ENCODE measurements around the gene MTMR10. TPM values are rescaled to one million over a fixed set of nuclear protein-coding genes. Genes with fewer than 3 reads are reported as not detected.
A peak's percentile ranks its signal among the peaks of the same experiment; 100 is the strongest.

MTMR10 gene
- total and polyA plus RNA-seq, 2 experiments from 2014 or later = 7.2 to 8.1 TPM

- H3K9me3 ChIP-seq (ENCODE audit: low read depth) = no peaks in the 10 kb centered on the region
- TF ChIP-seq EZH2phosphoT487 (IDR thresholded peaks at IDR 0.05; ENCODE audit: insufficient read depth, low read depth) (no peak), EZH2 (IDR thresholded peaks at IDR 0.05; ENCODE audit: insufficient read depth, poor library complexity, severe bottlenecking) (no peak)
- 32 to 39% methylated on average over 3 of the region's 3 CpGs for WGBS, 2 experiments (ENCODE audit: low coverage in 1 of 2, low lambda C conversion rate in 2 of 2, missing lambda C conversion rate in 2 of 2)
- H3K4me2 ChIP-seq (ENCODE audit: unreplicated experiment) = peak overlapping the region; percentile 25
- H3K27me3 ChIP-seq (replicated peaks; ENCODE audit: insufficient read depth) = no peaks in the 10 kb centered on the region
- H3F3A ChIP-seq (ENCODE audit: insufficient read depth) = peaks cover 20% of the 10 kb centered on the region
- H3K9me2 ChIP-seq (ENCODE audit: insufficient read depth) = no peaks in the 10 kb centered on the region
- H3K79me2 ChIP-seq (ENCODE audit: insufficient read depth) = no peaks in the 10 kb centered on the region
- in situ Hi-C loops (cut with MboI) = no loop called here
- peak overlapping the region; percentile 9; the same call in 1 of the 2 replicates for H2AFZ ChIP-seq
- no peak overlapping the region for H3K9ac ChIP-seq
- peak; percentile 58 for DNase-seq
- H3K4me1 ChIP-seq (ENCODE audit: insufficient read depth) = peaks cover 24% of the 10 kb centered on the region
- H3K36me3 ChIP-seq (ENCODE audit: low read depth) = no peaks in the 10 kb centered on the region
- H3K27ac ChIP-seq = peak overlapping the region; percentile 11
- H3K4me3 ChIP-seq = no peak overlapping the region
- no peaks in the 10 kb centered on the region for H4K20me1 ChIP-seq (ENCODE audit: insufficient read depth)
Observed at GRCh38 chr15:31024979-31025378, 33.6 kb upstream of the MTMR10 start.

DNA sequence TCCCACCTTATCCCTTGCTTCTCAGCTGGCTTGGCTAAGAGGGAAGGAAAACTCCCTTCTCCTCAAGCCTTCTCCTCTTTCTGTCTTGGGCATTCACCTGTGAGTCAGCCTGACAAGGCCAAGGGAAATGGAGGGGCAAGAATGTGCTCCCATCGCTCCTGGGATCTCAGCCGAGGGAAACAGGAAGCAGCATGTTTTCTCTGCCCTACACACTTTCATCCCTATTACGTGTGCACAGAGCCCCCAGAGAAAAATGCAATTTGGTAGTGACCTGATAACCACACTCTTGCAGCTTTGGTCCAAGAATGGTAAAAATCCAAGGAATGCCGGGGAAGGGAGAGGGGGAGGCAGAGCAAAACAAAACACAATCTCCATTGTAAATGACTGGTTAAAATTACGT, 32.9 kb upstream of the MTMR10 start:
- WGBS, 2 experiments (ENCODE audit: low coverage in 1 of 2, low lambda C conversion rate in 2 of 2, missing lambda C conversion rate in 2 of 2) = 13 to 20% methylated on average over 5 of the region's 5 CpGs

GRCh38 chr15:31023841-31024240, 32.4 kb upstream of the MTMR10 start:
- DNase-seq = no peak
- H3K9me2 ChIP-seq (ENCODE audit: insufficient read depth) = no peaks in the 10 kb centered on the region
- no peak overlapping the region for H3K9ac ChIP-seq
- H3K4me1 ChIP-seq (ENCODE audit: insufficient read depth) = peaks cover 24% of the 10 kb centered on the region
- H3K36me3 ChIP-seq (ENCODE audit: low read depth) = no peaks in the 10 kb centered on the region
- H3K4me2 ChIP-seq (ENCODE audit: unreplicated experiment) = peak overlapping the region; percentile 25
- peaks cover 20% of the 10 kb centered on the region for H3F3A ChIP-seq (ENCODE audit: insufficient read depth)
- no peaks in the 10 kb centered on the region for H3K9me3 ChIP-seq (ENCODE audit: low read depth)
- 88 to 91% methylated on average over 5 of the region's 5 CpGs for WGBS, 2 experiments (ENCODE audit: low coverage in 1 of 2, low lambda C conversion rate in 2 of 2, missing lambda C conversion rate in 2 of 2)
- no peaks in the 10 kb centered on the region for H3K79me2 ChIP-seq (ENCODE audit: insufficient read depth)
- in situ Hi-C loops (cut with MboI) = no loop called here
- H3K27ac ChIP-seq = peak overlapping the region; percentile 11
- no peak overlapping the region for H2AFZ ChIP-seq
- no peaks in the 10 kb centered on the region for H4K20me1 ChIP-seq (ENCODE audit: insufficient read depth)
- H3K27me3 ChIP-seq (replicated peaks; ENCODE audit: insufficient read depth) = no peaks in the 10 kb centered on the region
- H3K4me3 ChIP-seq = 0 out of 2 replicates have a peak overlapping the region, but pooled peaks have one; percentile 5
- TF ChIP-seq EZH2phosphoT487 (IDR thresholded peaks at IDR 0.05; ENCODE audit: insufficient read depth, low read depth) (no peak), EZH2 (IDR thresholded peaks at IDR 0.05; ENCODE audit: insufficient read depth, poor library complexity, severe bottlenecking) (no peak)

More for the DNA sequence above, 32.9 kb upstream of the MTMR10 start:
- DNase-seq = peak; percentile 78
- no peaks in the 10 kb centered on the region for H3K27me3 ChIP-seq (replicated peaks; ENCODE audit: insufficient read depth)
- H3K79me2 ChIP-seq (ENCODE audit: insufficient read depth) = no peaks in the 10 kb centered on the region
- no peaks in the 10 kb centered on the region for H3K36me3 ChIP-seq (ENCODE audit: low read depth)
- H3K9me2 ChIP-seq (ENCODE audit: insufficient read depth) = no peaks in the 10 kb centered on the region
- TF ChIP-seq EZH2phosphoT487 (IDR thresholded peaks at IDR 0.05; ENCODE audit: insufficient read depth, low read depth) = no peak
- peaks cover 24% of the 10 kb centered on the region for H3K4me1 ChIP-seq (ENCODE audit: insufficient read depth)
- 0 out of 2 replicates have a peak overlapping the region, but pooled peaks have one; percentile 5 for H3K4me3 ChIP-seq
- H3K27ac ChIP-seq = peak overlapping the region; percentile 11
- in situ Hi-C loops (cut with MboI) = no loop called here
- no peaks in the 10 kb centered on the region for H3K9me3 ChIP-seq (ENCODE audit: low read depth)
- H4K20me1 ChIP-seq (ENCODE audit: insufficient read depth) = no peaks in the 10 kb centered on the region
- no peak overlapping the region for H3K9ac ChIP-seq
- H3K4me2 ChIP-seq (ENCODE audit: unreplicated experiment) = peak overlapping the region; percentile 25
- peak overlapping the region; percentile 9; the same call in 1 of the 2 replicates for H2AFZ ChIP-seq
- H3F3A ChIP-seq (ENCODE audit: insufficient read depth) = peaks cover 20% of the 10 kb centered on the region

GRCh38 chr15:31021067-31021665, 29.7 kb upstream of the MTMR10 start:
- Histone ChIP-seq H2AFZ (no peak overlapping the region), H3K4me1 (ENCODE audit: insufficient read depth) (peaks cover 33% of the 10 kb centered on the region), H4K20me1 (ENCODE audit: insufficient read depth) (no peaks in the 10 kb centered on the region), H3F3A (ENCODE audit: insufficient read depth) (peaks cover 25% of the 10 kb centered on the region), H3K4me3 (no peak overlapping the region), H3K79me2 (ENCODE audit: insufficient read depth) (no peaks in the 10 kb centered on the region), H3K9me2 (ENCODE audit: insufficient read depth) (no peaks in the 10 kb centered on the region), H3K27ac (no peak overlapping the region), H3K27me3 (replicated peaks; ENCODE audit: insufficient read depth) (no peaks in the 10 kb centered on the region), H3K9ac (no peak overlapping the region), H3K4me2 (ENCODE audit: unreplicated experiment) (no peak overlapping the region), H3K36me3 (ENCODE audit: low read depth) (no peaks in the 10 kb centered on the region), H3K9me3 (ENCODE audit: low read depth) (no peaks in the 10 kb centered on the region)
- 92 to 93% methylated on average over 5 of the region's 5 CpGs for WGBS, 2 experiments (ENCODE audit: low coverage in 1 of 2, low lambda C conversion rate in 2 of 2, missing lambda C conversion rate in 2 of 2)
- DNase-seq = no peak
- in situ Hi-C loops (cut with MboI) = no loop called here
- TF ChIP-seq EZH2phosphoT487 (IDR thresholded peaks at IDR 0.05; ENCODE audit: insufficient read depth, low read depth) (no peak), EZH2 (IDR thresholded peaks at IDR 0.05; ENCODE audit: insufficient read depth, poor library complexity, severe bottlenecking) (no peak)
